Keratinocyte (primary cell): ENCODE data around the gene RIN3.

Experiments used
- CTCF ChIP-seq, 3 experiments: IDR thresholded peaks in 1 of 3; conservative IDR thresholded peaks in 1 of 3; optimal IDR thresholded peaks in 1 of 3; 2 replicates in 2 of 3; 3 replicates in 1 of 3; pipeline versions ENCODE3 to v1.5.1; 2011; ENCODE audit warnings: low read length in 3 of 3, mild to moderate bottlenecking in 3 of 3, moderate library complexity in 2 of 3, control low read depth in 1 of 3, inconsistent platforms in 1 of 3; ENCODE audit not compliant: insufficient read depth in 2 of 3; ENCODE audit errors: extremely low read depth in 1 of 3
- EZH2 ChIP-seq: IDR thresholded peaks from one replicate; pipeline ENCODE4 v1.6.1; 2012; ENCODE audit warnings: inconsistent platforms, mild to moderate bottlenecking, low read length, moderate library complexity

- TF ChIP-seq CTCF (optimal IDR thresholded peaks at IDR 0.05 in 1 of 3, IDR thresholded peaks at IDR 0.05 in 1 of 3, conservative IDR thresholded peaks at IDR 0.05 in 1 of 3; ENCODE audit: extremely low read depth in 1 of 3, insufficient read depth in 2 of 3, low read length in 3 of 3) = no peak
- TF ChIP-seq EZH2 = no peak
These were observed 189.9 kb downstream of the RIN3 start for GRCh38 chr14:92703516-92703915.
